OCI-LY1 (cell line): ENCODE measurements around the gene MTG2.

ENCODE experiments used
- CTCF ChIP-seq: fragments of 200-600 bp; sonication (generic), shearing (Covaris generic); IDR thresholded peaks from 2 replicates; pipeline ENCODE4 v1.5.1; 2017; ENCODE audit warnings: mild to moderate bottlenecking, antibody characterized with exemption, low read length, moderate library complexity, mixed read lengths
- EZH2 ChIP-seq: fragments of 200-600 bp; sonication (generic), shearing (Covaris generic); IDR thresholded peaks from 2 replicates; pipeline ENCODE4 v1.8.0; 2017; ENCODE audit warnings: borderline replicate concordance, mixed run types, mild to moderate bottlenecking, antibody characterized with exemption, low read length, moderate library complexity, mixed read lengths

- TF ChIP-seq CTCF (no peak), EZH2 (no peak)
Observed at GRCh38 chr20:62214067-62214466, 31.2 kb downstream of the MTG2 start.
